Activated naive CD8-positive, alpha-beta T cell treated with anti-CD3 and anti-CD28 coated beads, Interleukin-2, amount 10 ng/mL, durations not matched to agents 7 days and 5 days (primary cell): ENCODE measurements around the gene SREK1. TPM values are rescaled to one million over a fixed set of nuclear protein-coding genes. Genes with fewer than 3 reads are reported as not detected.

ENCODE experiments used
- ATAC-seq: fragments of 150-1000 bp; cut with Tn5 transposase; one replicate; pipeline ENCODE4 v1.10.0; 2021; ENCODE audit warnings: low read depth, moderate library complexity
- POLR2A ChIA-PET: fragments of 350-600 bp; sonication (Branson Sonifier 250); formaldehyde crosslinking; loops from one replicate; lab custom pipeline; 2021; ENCODE audit warnings: antibody characterized with exemption; lab: Charles Lee
- DNase-seq: peaks from one replicate; pipeline ENCODE4 v3.0.0; 2021
- H3K27ac Mint-ChIP-seq: one replicate; pipeline ENCODE4 v1.8.0; 2022; ENCODE audit warnings: mild to moderate bottlenecking, mixed read lengths
- H3K27me3 Mint-ChIP-seq: one replicate; pipeline ENCODE4 v1.8.0; 2022; ENCODE audit warnings: mild to moderate bottlenecking, moderate library complexity, mixed read lengths
- H3K36me3 Mint-ChIP-seq: one replicate; pipeline ENCODE4 v1.8.0; 2021; ENCODE audit warnings: mild to moderate bottlenecking, mixed read lengths
- H3K4me1 Mint-ChIP-seq: one replicate; pipeline ENCODE4 v1.8.0; 2021; ENCODE audit warnings: mixed read lengths
- H3K4me3 Mint-ChIP-seq: one replicate; pipeline ENCODE4 v1.8.0; 2022; ENCODE audit warnings: mild to moderate bottlenecking, moderate library complexity, mixed read lengths
- H3K9me3 Mint-ChIP-seq: one replicate; pipeline ENCODE4 v1.8.0; 2021; ENCODE audit warnings: mixed read lengths
- total RNA-seq, 2 experiments: library from RNA; stranded (reverse); gene quantifications; one replicate each; pipeline ENCODE4 v1.2.3, GENCODE V29; 2021

SREK1 gene
- total RNA-seq, 2 experiments from 2014 or later: 66.6 to 68.9 TPM

DNA sequence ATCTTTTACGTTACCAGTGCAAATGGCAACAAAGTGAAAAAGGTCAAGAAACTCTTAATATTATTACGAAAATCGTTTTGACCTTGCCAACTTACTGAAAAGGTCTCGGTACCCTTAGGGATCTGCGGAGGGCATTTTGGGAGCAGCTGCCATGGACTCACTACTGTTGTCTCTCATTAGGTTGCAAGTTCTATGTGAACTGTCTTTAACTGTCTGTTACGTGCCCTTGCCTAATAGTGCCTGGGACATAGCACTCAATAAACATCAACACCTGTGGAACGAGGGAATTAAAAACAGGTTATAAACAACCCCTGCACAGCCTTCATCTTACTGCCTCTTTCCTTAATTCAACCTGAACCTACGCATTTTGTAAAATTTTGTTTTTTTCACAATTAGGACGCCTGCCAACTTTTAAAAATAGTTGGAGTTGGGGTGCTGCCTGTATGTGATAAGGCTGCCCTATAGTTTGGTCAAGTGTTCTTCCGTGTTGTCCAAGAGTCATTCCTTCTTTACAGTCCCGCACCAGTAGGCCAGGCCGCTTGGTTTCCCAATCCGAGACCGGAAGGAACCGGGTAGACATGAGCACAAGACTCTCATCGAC, 527 bp upstream of the SREK1 start:
- POLR2A ChIA-PET: interaction anchor here (1.0 to 2.4 kb wide), 6 partner anchors 13 to 422 kb away, joined by 3 to 34 read pairs (median 6); partner anchors contain the start of genes ERBIN, NLN and SGTB
- Mint-ChIP-seq H3K27ac (peak overlapping the region; percentile 99), H3K4me1 (peaks cover 36% of the 10 kb centered on the region), H3K27me3 (no peaks in the 10 kb centered on the region), H3K36me3 (peaks cover 1% of the 10 kb centered on the region), H3K4me3 (peak overlapping the region; percentile 97), H3K9me3 (no peaks in the 10 kb centered on the region)
- peak; percentile 8 for ATAC-seq
- no peak for DNase-seq

DNA sequence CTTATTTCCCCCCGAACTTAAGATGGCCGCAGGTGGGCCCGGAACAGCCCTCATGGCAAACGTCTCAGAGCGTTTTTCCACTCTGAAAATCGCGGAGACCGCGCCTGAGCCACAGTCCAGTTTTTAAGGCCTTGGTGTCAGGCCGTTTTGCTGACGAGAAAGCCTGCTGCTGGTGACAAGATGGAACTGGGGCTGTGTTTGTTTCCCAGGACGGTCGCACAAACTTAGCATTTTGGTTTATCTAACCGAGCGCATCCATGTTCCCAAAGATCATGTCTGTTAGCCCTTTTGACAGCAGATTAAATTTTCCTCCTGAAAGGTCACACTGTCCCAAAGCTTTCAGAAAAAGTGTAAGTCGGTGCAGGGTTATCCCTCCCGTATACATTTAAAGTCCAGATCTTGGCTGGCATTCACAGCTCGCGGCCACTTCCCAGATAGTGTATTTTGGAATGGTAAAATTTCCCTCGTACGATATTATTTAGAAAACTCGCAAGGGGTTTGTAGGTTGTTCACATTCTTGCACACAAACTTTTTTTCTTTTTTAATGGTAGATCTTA, 812 bp downstream of the SREK1 start:
- POLR2A ChIA-PET: interaction anchor here (1.3 to 2.4 kb wide), 5 partner anchors 12 to 423 kb away, joined by 3 to 34 read pairs (median 6); partner anchors contain the start of genes ERBIN, NLN and SGTB
- Mint-ChIP-seq H3K4me1 (peaks cover 32% of the 10 kb centered on the region), H3K4me3 (peak overlapping the region; percentile 97), H3K9me3 (peaks cover 1% of the 10 kb centered on the region), H3K36me3 (peaks cover 8% of the 10 kb centered on the region), H3K27ac (peak overlapping the region; percentile 99), H3K27me3 (no peaks in the 10 kb centered on the region)
- ATAC-seq: peak; percentile 52
- no peak for DNase-seq

DNA sequence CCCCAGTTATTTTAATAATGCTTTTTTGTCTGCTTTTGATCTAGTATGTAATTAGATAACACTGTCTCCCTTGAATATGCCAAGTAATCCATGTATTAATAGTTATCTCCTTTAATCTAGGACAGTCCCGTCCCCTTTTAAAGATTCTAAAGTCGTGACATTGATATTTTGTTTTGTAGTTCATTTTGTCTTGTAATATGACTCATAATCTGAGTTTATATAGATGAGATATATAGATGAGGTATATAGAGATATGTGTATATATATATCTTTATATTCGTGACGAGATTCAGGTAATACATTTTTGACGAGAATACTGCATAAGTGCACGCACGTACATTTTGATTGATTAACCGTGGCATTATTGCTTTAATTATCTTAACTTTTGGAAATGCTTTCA, 1.6 kb downstream of the SREK1 start:
- peaks cover 16% of the 10 kb centered on the region for H3K36me3 Mint-ChIP-seq
- POLR2A ChIA-PET: no interaction called here

DNA sequence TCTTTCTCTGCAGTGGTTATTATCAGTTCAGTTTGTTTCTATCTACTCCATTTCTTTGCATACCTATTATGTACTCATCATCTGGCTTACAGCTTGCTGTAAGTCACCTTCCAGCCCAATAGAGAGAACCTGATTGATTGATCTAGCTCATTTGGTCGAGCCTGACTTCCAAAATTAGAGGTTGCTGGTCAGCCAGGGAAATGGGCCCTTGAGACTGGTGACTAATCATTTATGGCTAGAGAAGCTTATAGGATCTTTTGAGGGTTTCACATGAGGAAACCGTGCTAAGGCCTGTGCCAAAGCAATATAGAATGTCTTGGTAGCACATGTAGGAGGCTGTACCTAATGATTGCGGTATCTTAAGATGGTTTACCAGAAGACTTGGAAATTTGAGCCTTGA, 5.8 kb downstream of the SREK1 start:
- POLR2A ChIA-PET: no interaction called here
- Mint-ChIP-seq H3K4me1 (peaks cover 27% of the 10 kb centered on the region), H3K27ac (no peak overlapping the region), H3K4me3 (no peak overlapping the region), H3K27me3 (no peaks in the 10 kb centered on the region), H3K9me3 (peaks cover 2% of the 10 kb centered on the region), H3K36me3 (peaks cover 26% of the 10 kb centered on the region)
- no peak for DNase-seq
- ATAC-seq: no peak

More for the DNA sequence above, 1.6 kb downstream of the SREK1 start:
- H3K4me1 Mint-ChIP-seq: peaks cover 36% of the 10 kb centered on the region
- no peak for ATAC-seq
- H3K27me3 Mint-ChIP-seq: no peaks in the 10 kb centered on the region
- peaks cover 2% of the 10 kb centered on the region for H3K9me3 Mint-ChIP-seq
- peak overlapping the region; percentile 97 for H3K4me3 Mint-ChIP-seq
- peak overlapping the region; percentile 87 for H3K27ac Mint-ChIP-seq
- no peak for DNase-seq

DNA sequence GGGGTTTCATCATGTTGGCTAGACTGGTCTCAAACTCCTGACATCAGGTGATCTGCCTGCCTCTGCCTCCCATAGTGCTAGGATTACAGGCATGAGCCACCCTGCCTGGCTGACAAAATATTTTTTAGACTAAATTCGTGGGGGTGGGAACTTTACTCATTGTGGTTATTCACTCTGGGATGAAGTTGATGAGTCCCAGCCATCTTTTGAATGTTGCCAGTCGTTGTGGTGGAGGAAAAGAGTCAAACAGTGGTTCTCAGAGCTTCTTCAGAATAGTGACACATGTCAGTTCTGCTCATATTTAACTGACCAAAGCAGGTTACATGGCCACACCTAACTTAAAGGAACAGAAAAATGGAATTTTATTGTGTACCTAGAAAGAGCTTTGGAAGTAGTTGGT, 6.9 kb downstream of the SREK1 start:
- Mint-ChIP-seq H3K9me3 (peaks cover 2% of the 10 kb centered on the region), H3K27me3 (no peaks in the 10 kb centered on the region), H3K4me1 (peaks cover 23% of the 10 kb centered on the region), H3K27ac (no peak overlapping the region), H3K4me3 (no peak overlapping the region), H3K36me3 (peaks cover 25% of the 10 kb centered on the region)
- POLR2A ChIA-PET: interaction anchor here (0.6 kb wide), 1 partner anchor 29 kb away, joined by 3 read pairs; no protein-coding TSS in a partner anchor
- ATAC-seq (no peak), DNase-seq (no peak)

DNA sequence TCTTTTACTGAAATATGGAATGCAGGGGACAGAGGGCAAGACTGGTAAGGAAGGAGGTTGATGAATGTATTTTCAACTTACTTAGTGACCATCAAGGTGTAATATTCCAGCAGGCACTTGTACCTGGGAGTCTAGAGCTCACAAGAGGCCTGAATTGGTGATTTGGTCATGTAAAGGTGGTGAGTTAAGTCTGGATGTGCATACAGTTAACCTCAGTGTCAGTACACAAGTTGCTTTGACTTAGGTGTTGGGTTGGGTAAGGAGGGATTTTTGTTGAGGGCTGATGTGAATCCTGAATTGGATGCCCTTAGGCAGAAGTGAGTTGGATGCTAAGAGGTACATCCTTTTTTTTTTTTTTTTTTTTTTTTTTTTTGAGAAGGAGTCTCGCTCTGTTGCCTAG, 7.4 kb downstream of the SREK1 start:
- Mint-ChIP-seq H3K27ac (no peak overlapping the region), H3K27me3 (no peaks in the 10 kb centered on the region), H3K4me1 (peaks cover 18% of the 10 kb centered on the region), H3K4me3 (no peak overlapping the region), H3K9me3 (peaks cover 2% of the 10 kb centered on the region), H3K36me3 (peaks cover 29% of the 10 kb centered on the region)
- no peak for ATAC-seq
- DNase-seq: no peak
- POLR2A ChIA-PET: interaction anchor here (0.6 kb wide), 1 partner anchor 29 kb away, joined by 3 read pairs; no protein-coding TSS in a partner anchor

DNA sequence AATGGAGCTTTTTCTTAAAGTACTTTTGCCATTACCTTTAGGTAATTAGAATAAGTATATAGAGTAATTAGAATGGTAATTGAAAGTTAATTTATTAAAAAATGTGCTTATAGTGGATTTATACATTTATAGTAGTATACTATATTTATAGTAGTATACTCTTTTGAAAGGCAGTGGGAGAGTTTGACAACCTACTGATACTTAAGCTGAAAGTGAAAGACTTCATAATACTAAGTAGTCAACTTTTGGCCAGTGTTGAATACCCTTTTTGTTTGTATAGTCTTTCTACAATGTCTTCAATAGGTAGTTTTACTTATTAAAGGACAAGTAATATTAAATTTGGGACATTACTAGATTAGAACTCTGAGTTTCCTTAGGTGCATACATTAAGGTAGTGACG, 12.9 kb downstream of the SREK1 start:
- Mint-ChIP-seq H3K27me3 (no peaks in the 10 kb centered on the region), H3K4me3 (no peak overlapping the region), H3K4me1 (no peaks in the 10 kb centered on the region), H3K9me3 (no peaks in the 10 kb centered on the region), H3K27ac (no peak overlapping the region), H3K36me3 (peaks cover 21% of the 10 kb centered on the region)
- POLR2A ChIA-PET: interaction anchor here (1.4 kb wide), 1 partner anchor 13 kb away, joined by 6 read pairs; the partner anchor contains the start of gene SREK1
- ATAC-seq: no peak
- no peak for DNase-seq

DNA sequence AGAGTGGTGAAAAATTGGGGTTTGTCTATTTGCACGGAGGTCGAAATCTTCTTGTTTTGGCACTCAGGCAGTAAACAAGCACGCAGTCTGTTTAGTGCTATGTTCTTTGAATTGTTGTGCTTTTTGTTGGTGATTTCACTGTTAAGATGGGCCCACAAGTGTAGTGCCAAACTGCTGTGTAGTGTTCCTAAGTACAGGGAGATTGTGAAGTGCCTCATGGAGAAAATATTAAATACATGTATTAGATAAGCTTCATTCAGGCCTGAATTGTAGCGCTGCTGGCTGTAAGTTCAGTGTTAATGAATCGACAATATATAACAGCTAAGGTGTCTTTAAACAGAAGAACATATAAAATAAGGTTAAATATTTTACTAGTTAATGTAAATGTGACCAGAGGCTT, 17.3 kb downstream of the SREK1 start:
- Mint-ChIP-seq H3K27me3 (no peaks in the 10 kb centered on the region), H3K9me3 (no peaks in the 10 kb centered on the region), H3K4me3 (no peak overlapping the region), H3K4me1 (peaks cover 10% of the 10 kb centered on the region), H3K36me3 (peaks cover 25% of the 10 kb centered on the region), H3K27ac (no peak overlapping the region)
- DNase-seq (no peak), ATAC-seq (no peak)
- POLR2A ChIA-PET: no interaction called here

DNA sequence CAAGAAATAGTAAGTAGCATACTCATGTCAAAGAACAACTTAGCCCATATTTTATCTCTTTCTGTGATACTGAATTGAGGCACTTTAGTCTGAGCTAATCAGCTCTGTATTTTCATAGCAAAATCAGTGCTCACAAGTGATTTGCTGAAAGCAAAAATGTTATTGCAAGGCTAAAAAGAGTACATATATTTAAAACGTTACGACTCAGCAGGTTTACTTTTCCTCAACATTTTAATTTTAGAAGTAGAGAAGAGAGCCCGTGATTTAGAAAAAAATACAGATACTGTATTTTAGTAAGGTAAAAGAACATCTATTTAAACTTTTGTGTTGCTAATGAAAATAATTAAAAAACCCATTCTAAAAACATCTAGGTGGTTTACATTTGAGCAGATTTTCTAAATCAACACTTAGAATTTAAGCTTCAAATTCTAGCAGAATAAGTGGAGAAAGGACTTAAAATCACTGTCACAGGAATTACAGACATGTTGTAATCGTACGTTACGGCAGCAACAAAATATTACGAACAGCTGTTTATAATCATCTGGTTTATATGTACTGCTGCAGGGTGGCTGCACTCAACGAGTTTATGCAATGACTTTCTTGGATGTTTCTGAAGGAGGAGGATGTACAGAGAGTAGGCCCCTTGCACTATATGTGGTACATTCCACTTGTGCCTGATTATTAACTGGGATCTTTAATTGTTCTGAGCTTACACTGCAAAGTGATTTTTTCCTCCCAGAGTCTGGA, 20.1 kb downstream of the SREK1 start:
- H3K27ac Mint-ChIP-seq: no peak overlapping the region
- H3K27me3 Mint-ChIP-seq: no peaks in the 10 kb centered on the region
- H3K36me3 Mint-ChIP-seq: peaks cover 25% of the 10 kb centered on the region
- ATAC-seq: no peak
- H3K4me3 Mint-ChIP-seq: no peak overlapping the region
- peaks cover 15% of the 10 kb centered on the region for H3K4me1 Mint-ChIP-seq
- DNase-seq: no peak
- POLR2A ChIA-PET: interaction anchor here (1.2 kb wide), 1 partner anchor 20 kb away, joined by 3 read pairs; the partner anchor contains the start of gene SREK1
- no peaks in the 10 kb centered on the region for H3K9me3 Mint-ChIP-seq

DNA sequence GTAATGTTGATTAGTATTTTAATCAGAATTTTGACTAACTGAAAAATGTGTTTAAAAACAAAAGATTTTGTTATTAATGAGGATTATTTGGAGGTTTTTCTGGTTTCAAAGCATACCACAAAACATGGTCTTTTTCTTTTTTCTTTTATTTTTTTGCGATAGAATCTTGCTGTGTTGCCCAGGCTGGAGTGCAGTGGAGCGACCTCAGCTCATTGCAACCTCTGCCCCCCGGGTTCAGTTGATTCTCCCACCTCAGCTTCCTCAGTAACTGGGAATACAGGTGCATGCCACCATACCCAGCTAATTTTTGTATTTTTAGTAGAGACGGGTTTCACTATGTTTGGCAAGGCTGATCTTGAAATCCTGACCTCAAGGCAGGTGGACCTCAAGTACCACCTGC, 24.1 kb downstream of the SREK1 start:
- ATAC-seq (no peak), DNase-seq (no peak)
- POLR2A ChIA-PET: no interaction called here
- H3K4me1 Mint-ChIP-seq: peaks cover 26% of the 10 kb centered on the region
- H3K27ac Mint-ChIP-seq: no peak overlapping the region
- no peaks in the 10 kb centered on the region for H3K9me3 Mint-ChIP-seq
- no peak overlapping the region for H3K4me3 Mint-ChIP-seq
- peaks cover 21% of the 10 kb centered on the region for H3K36me3 Mint-ChIP-seq
- H3K27me3 Mint-ChIP-seq: no peaks in the 10 kb centered on the region

DNA sequence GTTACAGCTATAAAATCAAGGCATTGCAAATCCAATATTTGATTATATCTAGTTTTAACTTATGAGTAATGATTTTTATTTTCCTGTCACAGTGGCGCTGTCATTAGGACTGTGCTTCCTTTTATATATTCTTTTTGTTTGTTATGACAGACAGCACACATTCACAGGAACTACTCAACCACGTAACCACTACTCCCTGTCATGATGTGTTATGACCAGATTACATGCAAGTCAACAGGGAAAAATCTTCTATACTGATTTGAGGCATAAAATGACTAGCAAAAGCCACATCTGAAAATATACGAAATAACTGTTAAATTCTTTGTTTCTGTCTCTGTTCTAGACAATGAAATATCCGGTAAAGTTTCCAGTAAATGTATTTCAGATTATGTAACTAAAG, 25.4 kb downstream of the SREK1 start:
- DNase-seq (no peak), ATAC-seq (peak; percentile 55)
- Mint-ChIP-seq H3K36me3 (peaks cover 22% of the 10 kb centered on the region), H3K9me3 (no peaks in the 10 kb centered on the region), H3K4me3 (no peak overlapping the region), H3K4me1 (peaks cover 28% of the 10 kb centered on the region), H3K27ac (no peak overlapping the region), H3K27me3 (no peaks in the 10 kb centered on the region)
- POLR2A ChIA-PET: no interaction called here

DNA sequence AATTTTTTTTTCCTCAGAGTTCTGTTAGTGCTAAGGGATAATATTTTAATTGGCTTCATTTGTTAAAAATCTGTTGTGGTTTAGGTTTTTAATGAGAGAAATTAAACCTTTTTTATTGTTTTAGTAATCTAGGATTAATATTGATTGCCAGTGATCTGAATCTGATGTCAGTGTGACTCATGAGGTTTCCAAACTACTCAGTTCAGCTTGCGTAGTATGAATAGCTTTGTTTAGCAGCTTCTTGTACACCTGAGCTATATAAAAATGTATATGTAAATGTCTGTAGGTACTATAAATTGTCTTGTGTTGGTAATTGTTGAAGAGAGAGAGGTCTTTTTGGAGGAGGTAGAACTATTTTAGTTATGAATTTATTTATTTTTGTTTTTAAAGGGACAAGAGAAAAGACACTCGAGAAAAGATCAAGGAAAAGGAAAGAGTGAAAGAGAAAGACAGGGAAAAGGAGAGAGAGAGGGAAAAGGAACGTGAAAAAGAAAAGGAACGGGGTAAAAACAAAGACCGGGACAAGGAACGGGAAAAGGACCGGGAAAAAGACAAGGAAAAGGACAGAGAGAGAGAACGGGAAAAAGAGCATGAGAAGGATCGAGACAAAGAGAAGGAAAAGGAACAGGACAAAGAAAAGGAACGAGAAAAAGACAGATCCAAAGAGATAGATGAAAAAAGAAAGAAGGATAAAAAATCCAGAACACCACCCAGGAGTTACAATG, 26.3 kb downstream of the SREK1 start:
- no peaks in the 10 kb centered on the region for H3K27me3 Mint-ChIP-seq
- peaks cover 26% of the 10 kb centered on the region for H3K36me3 Mint-ChIP-seq
- no peak for DNase-seq
- no peak overlapping the region for H3K27ac Mint-ChIP-seq
- H3K9me3 Mint-ChIP-seq: no peaks in the 10 kb centered on the region
- POLR2A ChIA-PET: interaction anchor here (1.3 kb wide), 1 partner anchor 244 kb away, joined by 3 read pairs; the partner anchor contains the start of gene ERBIN
- H3K4me3 Mint-ChIP-seq: no peak overlapping the region
- H3K4me1 Mint-ChIP-seq: peaks cover 30% of the 10 kb centered on the region
- no peak for ATAC-seq
